HG03139 (cell line): ENCODE measurements around the gene DNAJC7.
"Not testable (repeated sequence)": the region's sequence is repeated elsewhere in the genome, so short reads cannot be mapped to it uniquely, and the experiment has no call there.

Experiments used
- ATAC-seq: cut with Tn5 transposase; IDR thresholded peaks from one replicate; pipeline ENCODE4 v1.9.1; 2021; ENCODE audit not compliant: unreplicated experiment

The DNAJC7 gene

DNA sequence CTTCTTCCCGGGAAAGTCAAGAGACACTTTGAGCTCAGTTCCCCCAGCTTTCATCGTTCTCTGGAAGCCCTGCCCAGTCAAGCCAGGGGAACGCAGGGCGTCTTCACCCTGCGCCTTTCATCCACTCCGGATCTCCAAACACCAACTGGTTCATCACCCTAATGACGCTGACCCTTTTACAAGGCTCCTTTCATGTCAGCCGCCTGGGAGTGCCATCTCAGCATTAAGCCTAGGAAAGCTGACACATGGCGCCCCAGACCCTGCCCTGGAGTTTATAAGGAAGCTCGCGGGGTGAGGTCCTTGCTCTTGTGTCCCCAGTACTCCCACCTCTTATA, 594 bp upstream of the DNAJC7 start:
- no peak for ATAC-seq

- ATAC-seq, result no peak
Measured at GRCh38 chr17:42016411-42016831, 818 bp downstream of the DNAJC7 start.

- not testable (repeated sequence) for ATAC-seq
Measured at GRCh38 chr17:42013740-42014139, 3.5 kb downstream of the DNAJC7 start.

DNA sequence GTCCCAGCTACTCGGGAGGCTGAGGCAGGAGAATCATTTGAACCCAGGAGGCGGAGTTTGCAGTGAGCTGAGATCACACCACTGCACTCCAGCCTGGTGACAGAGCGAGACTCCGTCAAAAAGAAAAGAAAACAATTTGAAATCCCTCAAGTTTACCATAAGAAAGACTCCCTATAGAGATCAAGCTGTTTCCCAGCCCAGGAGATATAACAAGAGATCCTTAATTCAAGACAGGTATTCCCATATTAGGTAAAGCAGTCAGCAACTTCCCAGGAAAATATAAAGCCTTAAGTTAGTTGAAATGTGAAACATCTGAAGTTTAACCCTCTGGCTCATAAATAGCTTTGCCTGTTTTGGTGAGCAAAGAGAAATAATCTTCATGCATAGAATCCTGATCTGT, 4.9 kb downstream of the DNAJC7 start:
- not testable (repeated sequence) for ATAC-seq

- ATAC-seq, result no peak
Measured at GRCh38 chr17:42010898-42011516, 6.2 kb downstream of the DNAJC7 start.

DNA sequence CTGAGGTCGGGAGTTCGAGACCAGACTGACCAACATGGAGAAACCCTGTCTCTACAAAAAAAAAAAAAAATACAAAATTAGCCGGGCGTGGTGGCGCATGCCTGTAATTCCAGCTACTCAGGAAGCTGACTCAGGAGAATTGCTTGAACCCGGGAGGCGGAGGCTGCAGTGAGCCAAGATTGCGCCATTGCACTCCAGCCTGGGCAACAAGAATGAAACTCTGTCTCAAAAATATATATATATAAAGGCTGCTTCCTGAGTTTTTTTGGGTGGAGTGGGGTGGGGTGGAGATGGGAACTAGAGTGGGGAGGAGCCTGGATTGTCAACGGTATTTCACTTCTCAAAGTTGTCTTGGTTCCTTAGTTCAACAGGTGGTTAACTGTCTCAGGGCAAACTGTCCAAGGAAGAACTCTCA, 7.0 kb downstream of the DNAJC7 start:
- not testable (repeated sequence) for ATAC-seq

DNA sequence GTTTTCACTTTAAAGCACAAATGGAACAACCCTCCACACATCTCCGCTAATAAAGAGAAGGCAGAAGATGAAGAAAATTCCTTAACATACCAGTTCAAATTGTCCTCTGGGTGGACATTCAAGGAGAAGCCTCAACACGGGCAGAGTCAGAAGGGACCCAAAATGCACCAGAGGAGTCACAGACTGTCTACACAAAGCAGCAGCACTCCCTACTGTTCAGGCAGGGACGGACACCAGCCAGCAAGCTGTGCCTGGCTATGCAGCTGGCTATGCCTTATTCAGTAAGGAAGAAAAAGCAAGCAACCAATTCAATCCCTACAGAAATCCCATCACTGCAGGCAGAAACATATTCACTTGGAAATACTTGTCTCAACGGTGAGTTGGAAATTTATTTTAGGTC, 8.1 kb downstream of the DNAJC7 start:
- ATAC-seq, result no peak

DNA sequence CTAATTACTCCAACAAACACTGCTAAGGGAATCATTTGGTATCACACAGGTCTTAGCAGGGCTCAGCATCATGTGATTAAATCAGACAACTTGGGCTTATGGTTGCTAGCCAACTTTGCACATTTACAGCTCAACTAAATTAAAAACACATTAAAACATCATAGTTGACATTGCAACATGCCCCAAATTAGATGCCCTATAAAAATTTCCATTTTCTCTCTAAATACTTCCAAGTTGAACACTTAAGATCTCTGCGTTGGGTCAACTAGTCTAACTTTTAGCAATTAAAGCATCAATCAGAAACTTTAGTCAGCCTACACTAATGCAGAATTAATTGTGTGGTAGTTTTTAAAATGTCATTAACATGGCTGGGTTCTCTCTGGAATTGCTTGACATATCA, 12.1 kb downstream of the DNAJC7 start:
- ATAC-seq, result no peak

- ATAC-seq, result no peak
Measured at GRCh38 chr17:42002792-42003301, 14.4 kb downstream of the DNAJC7 start.

- no peak for ATAC-seq
Measured at GRCh38 chr17:42002175-42002791, 15.0 kb downstream of the DNAJC7 start.

DNA sequence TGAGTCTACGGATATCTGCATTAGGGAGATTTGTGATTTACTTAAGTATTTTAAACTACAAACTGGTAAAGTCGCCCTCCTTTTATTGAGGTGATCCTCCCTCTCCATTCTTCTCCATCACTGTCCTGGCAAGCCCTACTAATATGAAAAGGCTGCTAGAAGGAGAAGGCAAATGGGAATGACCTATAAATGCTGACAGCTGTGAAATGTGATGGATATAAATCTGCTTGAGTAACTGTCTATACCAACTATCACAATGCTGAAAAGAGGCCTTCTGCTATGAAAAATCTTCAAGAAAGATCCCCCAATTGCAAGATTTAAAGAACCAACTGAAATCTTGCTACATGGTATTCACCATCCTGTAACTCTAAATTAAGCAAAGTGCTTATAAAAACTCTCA, 15.5 kb downstream of the DNAJC7 start:
- no peak for ATAC-seq

DNA sequence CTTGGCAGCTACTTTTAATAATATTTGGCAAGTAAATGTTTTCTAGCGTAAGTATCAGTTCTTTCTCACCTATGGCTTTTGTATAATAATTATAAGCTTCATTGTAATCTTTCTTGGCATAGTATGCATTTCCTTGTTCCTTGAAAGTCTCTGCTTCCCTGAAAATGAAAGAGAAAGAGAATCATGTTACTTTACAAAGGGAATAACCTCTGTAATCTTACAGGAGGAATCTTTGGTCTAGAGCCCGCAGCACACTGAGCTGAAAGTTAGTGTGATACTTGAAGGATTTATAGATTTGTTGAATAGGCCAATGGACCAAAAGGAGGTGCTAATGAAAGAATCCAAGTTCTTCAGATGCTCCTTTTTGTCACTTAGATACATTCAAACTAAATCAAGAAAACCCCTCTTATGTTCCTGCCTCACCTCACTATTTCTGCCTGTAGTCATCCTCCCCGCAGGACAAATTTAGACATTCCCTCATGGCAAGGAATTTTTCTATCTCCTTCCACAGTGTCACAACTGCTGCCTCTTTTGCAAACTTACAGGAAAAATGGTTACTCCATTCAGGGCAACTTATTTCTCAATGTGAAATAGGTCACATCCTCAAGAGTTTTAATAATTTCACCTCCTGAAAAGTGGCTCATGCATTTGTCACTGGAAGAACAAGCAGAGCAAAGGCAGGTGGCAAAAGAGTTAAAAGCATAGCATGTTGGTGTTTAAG, 16.7 kb downstream of the DNAJC7 start:
- ATAC-seq, result no peak

- ATAC-seq, result no peak
Measured at GRCh38 chr17:41998497-41998896, 18.7 kb downstream of the DNAJC7 start.

DNA sequence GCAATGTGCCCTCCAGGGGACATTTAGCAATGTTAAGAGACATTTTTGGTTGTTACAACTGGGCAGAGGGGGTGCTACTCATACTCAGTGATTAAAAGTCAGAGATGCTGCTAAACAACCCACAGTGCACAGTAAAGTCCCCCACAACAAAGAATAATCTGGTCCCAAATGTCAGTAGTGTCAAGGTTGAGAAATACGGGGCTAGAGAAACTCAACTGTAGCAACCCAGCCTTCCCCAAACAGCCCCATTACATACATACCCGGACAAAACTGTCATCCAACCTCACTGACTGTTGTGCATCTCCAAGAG, 20.4 kb downstream of the DNAJC7 start:
- no peak for ATAC-seq

- no peak for ATAC-seq
Measured at GRCh38 chr17:41992576-41992975, 24.7 kb downstream of the DNAJC7 start.

- ATAC-seq, result no peak
Measured at GRCh38 chr17:41989702-41990419, 27.4 kb downstream of the DNAJC7 start.

GRCh38 chr17:41988418-41988817, 28.8 kb downstream of the DNAJC7 start:
- no peak for ATAC-seq

GRCh38 chr17:41987642-41988041, 29.6 kb downstream of the DNAJC7 start:
- no peak for ATAC-seq

GRCh38 chr17:41986634-41987033, 30.6 kb downstream of the DNAJC7 start:
- no peak for ATAC-seq

- no peak for ATAC-seq
Measured at GRCh38 chr17:41985919-41986318, 31.3 kb downstream of the DNAJC7 start.

DNA sequence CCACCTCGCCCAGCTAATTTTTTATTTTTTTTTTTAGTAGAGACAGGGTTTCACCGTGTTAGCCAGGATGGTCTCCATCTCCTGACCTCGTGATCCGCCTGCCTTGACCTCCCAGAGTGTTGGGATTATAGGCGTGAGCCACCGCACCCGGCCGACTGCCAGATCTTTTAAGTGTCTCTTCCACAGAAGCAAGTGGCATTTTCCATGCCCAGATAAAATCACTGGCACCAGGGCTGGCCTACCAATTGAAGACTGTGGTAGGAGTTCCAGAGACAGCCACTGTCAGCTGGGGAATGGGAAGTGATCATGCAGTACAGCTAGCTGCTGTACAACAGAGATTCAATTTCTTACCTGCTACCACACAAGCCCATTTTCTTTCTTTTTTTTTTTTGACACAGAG, 32.8 kb downstream of the DNAJC7 start:
- no peak for ATAC-seq
